GM10266 (cell line): Measurements from ENCODE around the gene CFAP74.

Source experiments
- DNase-seq: peaks from one replicate; pipeline ENCODE4 v3.0.0; 2012; ENCODE audit errors: extremely low spot score
- TF ChIP-seq, protein P1 (sequence below): IDR thresholded peaks from 2 replicates; pipeline ENCODE4 v1.5.1; 2012; ENCODE audit warnings: mild to moderate bottlenecking, low read depth; ENCODE audit not compliant: control insufficient read depth, insufficient read depth; ENCODE audit errors: missing control alignments

The CFAP74 gene

DNA sequence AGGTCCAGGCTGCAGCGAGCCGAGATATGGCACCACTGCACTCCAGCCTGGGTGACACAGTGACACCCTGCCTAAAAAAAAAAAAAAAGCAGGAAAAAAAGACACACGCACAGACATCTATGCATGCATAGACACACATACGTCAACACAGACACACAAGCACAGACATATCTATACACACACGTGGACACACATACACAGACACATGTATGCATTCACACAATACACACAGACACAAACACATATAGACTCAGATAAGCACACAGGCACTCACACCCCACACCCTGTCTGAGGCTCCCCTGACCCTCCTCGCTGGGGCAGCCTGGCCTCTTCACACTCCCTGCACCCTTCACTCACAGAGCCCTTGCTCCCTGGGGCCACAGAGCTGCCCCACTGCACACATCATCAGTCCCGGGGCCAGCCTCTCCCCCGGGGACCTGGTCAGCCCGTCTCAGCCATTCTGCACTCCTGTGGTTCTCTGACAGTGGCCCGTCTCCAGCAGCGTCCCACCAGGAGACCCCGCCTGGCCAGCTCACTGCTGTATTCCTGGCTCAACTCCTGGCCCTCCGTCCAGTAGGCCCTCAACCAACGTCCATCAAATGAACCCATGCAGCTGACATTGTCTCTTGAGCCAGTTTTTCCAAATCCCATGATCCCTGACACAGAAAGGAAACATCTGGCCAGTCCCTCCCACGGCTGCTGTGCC is 42.0 kb upstream of the CFAP74 start:
- TF ChIP-seq, protein P1, sequence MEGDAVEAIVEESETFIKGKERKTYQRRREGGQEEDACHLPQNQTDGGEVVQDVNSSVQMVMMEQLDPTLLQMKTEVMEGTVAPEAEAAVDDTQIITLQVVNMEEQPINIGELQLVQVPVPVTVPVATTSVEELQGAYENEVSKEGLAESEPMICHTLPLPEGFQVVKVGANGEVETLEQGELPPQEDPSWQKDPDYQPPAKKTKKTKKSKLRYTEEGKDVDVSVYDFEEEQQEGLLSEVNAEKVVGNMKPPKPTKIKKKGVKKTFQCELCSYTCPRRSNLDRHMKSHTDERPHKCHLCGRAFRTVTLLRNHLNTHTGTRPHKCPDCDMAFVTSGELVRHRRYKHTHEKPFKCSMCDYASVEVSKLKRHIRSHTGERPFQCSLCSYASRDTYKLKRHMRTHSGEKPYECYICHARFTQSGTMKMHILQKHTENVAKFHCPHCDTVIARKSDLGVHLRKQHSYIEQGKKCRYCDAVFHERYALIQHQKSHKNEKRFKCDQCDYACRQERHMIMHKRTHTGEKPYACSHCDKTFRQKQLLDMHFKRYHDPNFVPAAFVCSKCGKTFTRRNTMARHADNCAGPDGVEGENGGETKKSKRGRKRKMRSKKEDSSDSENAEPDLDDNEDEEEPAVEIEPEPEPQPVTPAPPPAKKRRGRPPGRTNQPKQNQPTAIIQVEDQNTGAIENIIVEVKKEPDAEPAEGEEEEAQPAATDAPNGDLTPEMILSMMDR = no peak
- DNase-seq = no peak

- DNase-seq = peak; percentile 88
- TF ChIP-seq, protein P1 = peak; percentile 92
Measured at GRCh38 chr1:2044510-2045319, 41.1 kb upstream of the CFAP74 start.

DNA sequence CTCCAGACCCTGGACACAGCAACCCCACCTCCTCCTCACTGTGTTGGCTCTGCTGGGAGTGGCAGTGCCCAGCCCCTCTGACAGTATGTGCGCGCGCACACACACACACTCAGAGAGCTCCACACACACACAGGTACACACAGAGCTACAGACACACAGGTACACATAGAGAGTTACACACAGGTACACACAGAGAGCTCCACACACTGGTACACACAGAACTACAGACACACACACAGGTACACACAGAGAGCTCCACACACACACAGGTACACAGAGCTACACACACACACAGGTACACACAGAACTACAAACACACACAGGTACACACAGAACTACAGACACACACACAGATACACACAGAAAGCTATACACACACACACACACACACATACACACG is 40.3 kb upstream of the CFAP74 start:
- DNase-seq = no peak
- TF ChIP-seq, protein P1 = no peak

DNA sequence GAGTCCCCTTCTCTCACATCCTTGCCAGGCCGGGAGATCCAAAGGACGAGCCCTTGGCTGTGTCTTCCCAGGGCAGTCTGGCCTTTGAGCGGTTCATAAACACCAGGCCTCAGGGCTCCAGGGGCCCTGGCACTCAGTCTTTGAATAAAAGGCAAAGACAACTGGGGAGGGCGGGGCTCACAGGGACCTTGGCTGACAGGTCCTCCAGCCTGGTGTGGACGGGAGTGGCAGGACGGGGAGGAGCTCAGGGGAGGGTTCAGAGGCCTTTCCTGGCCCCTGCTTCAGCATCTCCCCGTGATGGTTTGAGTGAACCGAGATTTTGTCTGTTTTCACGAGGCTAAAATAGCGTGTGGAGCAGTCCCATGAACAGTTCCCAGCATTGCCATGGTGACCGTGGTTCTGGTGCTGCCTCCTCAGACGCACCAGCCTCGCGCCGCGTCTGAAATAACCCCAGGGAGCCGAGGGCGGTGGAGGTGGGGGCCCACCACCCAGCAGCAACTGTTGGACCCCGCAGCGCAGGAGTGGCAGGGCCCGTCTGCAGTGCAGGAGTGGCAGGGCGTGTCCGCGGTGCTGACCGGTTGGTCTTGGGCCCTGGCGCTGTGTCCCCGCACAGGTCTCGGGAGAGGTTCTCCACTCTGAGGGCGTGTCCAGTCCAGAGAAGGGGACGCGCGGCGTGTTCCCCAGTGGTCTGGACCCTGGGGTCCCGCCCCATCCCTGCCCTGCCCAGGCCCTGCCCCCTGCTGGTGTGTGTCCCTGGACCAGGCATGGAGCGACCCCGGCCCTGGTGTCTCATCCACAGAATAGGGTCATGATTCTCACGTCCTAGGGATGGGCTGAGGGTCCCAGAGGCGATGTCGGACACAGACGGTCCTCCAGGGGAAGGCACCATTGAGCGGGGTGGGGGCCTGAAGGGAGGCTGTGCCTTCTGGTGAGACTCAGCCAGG is 39.5 kb upstream of the CFAP74 start:
- TF ChIP-seq, protein P1 = no peak
- no peak for DNase-seq

DNA sequence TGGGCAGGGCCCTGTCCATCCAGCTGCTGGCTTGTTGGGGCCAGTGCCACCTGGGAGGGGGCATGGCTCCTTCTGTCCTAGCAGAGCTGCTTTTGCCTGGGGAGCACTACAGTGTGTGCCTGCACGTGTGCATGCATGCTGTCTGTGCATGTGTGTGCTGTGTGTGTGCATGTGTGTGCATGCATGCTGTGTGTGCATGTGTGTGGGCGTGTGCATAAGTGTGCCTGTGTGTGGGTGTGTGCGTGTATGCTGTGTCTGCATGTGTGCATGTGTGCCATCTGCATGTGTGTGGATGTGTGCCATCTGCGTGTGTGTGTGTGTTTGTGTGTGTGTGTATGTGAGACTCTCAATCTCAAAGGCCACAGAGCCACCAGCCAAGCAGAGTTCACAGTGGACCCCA is 38.3 kb upstream of the CFAP74 start:
- no peak for DNase-seq
- TF ChIP-seq, protein P1 = no peak

- TF ChIP-seq, protein P1 = no peak
- DNase-seq = no peak
Measured at GRCh38 chr1:2041305-2041704, 37.7 kb upstream of the CFAP74 start.
